ENCODE measurements around the gene POLR2J.
"Not testable (repeated sequence)": the region's sequence is repeated elsewhere in the genome, so short reads cannot be mapped to it uniquely, and the experiment has no call there.

DNA sequence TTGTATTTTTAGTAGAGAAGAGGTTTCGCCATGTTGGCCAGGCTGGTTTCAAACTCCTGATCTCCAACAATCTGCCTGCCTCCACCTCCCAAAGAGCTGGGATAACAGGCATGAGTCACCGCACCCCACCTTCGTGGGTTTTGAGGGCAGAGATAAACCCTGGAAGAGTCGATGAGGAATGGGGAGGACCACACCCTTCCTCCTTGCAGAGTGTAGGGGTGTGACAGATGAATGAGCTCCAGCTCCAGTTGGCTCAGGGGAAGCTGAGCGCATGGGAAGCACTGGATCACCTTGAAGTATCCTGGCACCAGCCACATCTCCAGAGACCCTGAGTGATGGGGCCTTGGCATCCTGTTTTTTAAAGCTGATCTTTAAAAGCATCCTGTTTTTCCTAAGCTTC, 5.6 kb upstream of the POLR2J start:
- TF ChIP-seq, protein P1, sequence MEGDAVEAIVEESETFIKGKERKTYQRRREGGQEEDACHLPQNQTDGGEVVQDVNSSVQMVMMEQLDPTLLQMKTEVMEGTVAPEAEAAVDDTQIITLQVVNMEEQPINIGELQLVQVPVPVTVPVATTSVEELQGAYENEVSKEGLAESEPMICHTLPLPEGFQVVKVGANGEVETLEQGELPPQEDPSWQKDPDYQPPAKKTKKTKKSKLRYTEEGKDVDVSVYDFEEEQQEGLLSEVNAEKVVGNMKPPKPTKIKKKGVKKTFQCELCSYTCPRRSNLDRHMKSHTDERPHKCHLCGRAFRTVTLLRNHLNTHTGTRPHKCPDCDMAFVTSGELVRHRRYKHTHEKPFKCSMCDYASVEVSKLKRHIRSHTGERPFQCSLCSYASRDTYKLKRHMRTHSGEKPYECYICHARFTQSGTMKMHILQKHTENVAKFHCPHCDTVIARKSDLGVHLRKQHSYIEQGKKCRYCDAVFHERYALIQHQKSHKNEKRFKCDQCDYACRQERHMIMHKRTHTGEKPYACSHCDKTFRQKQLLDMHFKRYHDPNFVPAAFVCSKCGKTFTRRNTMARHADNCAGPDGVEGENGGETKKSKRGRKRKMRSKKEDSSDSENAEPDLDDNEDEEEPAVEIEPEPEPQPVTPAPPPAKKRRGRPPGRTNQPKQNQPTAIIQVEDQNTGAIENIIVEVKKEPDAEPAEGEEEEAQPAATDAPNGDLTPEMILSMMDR (IDR thresholded peaks at IDR 0.05; ENCODE audit: low read depth, low read length): not testable (repeated sequence)
- not testable (repeated sequence) for TF ChIP-seq POLR2A (IDR thresholded peaks at IDR 0.05; ENCODE audit: extremely low read depth, insufficient read length)

Data from NB4 (cell line).